Epithelial cell of esophagus (primary cell): Measurements from ENCODE around the gene NLRP5.

Experiments used
- DNase-seq: peaks from one replicate; pipeline ENCODE4 v3.0.0; 2010; ENCODE audit warnings: low read depth
- H3K4me3 ChIP-seq: 2 replicates; pipeline ENCODE4 v1.5.1; 2011; ENCODE audit warnings: mild to moderate bottlenecking, low read length, control low read depth
- TF ChIP-seq, protein P1 (sequence below): IDR thresholded peaks from 2 replicates; pipeline ENCODE4 v1.5.1; 2011; ENCODE audit warnings: low read depth, mild to moderate bottlenecking, low read length, control low read depth, inconsistent platforms; ENCODE audit not compliant: insufficient read depth; ENCODE audit errors: missing control alignments

Gene NLRP5

DNA sequence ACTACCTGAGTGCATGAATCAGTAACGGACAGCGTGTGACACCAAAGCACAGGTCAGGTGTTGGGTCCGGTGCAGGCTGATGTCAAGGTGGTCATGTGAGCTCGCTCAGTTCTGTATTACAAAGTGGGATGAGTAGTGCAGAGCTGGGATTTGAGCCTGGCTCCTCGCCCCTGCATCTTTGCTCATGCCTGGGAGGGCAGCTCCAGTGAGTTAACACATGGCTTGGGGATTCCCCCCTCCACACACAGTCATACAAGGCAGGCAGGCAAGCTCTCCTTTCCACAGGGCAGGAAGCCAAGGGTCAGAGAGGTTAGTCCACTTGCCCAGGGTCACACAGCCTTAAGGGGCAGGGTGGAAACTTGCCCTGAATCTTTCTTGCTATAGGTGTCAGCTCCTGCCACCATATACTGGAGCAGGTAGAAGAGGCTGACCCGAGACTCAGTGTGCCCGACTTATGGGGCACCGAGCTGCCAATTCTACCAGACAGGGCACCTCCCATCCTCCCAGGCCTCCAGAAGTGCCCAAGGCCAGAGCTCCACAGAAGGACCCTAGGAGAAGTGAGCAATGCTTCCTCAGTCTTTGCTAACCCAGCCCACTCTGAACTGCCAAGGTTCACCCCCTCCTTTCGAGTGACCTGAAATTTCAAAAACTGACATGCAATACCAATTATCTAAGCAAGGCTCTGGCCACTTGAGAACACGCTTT lies 99.1 kb downstream of the NLRP5 start:
- TF ChIP-seq, protein P1, sequence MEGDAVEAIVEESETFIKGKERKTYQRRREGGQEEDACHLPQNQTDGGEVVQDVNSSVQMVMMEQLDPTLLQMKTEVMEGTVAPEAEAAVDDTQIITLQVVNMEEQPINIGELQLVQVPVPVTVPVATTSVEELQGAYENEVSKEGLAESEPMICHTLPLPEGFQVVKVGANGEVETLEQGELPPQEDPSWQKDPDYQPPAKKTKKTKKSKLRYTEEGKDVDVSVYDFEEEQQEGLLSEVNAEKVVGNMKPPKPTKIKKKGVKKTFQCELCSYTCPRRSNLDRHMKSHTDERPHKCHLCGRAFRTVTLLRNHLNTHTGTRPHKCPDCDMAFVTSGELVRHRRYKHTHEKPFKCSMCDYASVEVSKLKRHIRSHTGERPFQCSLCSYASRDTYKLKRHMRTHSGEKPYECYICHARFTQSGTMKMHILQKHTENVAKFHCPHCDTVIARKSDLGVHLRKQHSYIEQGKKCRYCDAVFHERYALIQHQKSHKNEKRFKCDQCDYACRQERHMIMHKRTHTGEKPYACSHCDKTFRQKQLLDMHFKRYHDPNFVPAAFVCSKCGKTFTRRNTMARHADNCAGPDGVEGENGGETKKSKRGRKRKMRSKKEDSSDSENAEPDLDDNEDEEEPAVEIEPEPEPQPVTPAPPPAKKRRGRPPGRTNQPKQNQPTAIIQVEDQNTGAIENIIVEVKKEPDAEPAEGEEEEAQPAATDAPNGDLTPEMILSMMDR, result no peak
- H3K4me3 ChIP-seq, result no peak overlapping the region
- peak; percentile 51 for DNase-seq

DNA sequence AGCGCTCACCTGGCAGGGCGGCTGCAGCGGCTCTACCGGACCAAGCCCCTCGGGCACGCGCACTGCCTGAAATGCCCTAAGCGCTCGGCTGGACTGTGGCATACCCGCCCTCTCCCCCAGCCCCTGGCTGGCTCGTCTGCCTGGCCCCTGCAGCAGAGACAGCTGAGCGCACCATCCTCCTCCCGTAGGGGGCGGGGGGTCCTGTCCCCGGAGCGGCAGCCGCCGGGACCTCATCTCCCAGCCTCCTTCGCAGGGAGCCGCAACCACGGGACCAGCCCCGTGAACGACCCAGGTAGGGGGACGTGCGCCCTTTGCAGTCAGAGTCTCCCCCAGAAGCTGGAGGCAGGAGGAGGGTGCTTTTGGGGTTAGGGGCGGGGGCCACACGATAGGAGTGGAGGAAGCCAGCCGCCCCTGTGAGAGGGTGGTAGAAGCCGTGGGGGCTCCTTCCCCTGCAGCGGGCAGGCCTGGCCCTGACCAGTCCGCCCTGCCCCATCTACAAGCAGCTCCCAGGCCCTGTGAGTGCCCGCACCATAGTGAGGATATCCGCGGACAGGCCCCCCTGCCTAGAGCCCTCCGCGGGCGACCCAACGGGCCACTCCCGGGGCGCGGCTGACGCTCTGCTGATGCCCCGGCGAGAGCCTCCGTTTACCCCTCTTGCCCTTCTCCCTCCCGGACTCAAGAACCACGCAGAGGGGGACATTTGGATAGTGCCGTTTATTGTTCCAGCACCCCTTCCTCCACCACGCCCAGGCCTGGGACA lies 100.3 kb downstream of the NLRP5 start:
- TF ChIP-seq, protein P1, result no peak
- no peak for DNase-seq
- H3K4me3 ChIP-seq, result no peak overlapping the region

DNA sequence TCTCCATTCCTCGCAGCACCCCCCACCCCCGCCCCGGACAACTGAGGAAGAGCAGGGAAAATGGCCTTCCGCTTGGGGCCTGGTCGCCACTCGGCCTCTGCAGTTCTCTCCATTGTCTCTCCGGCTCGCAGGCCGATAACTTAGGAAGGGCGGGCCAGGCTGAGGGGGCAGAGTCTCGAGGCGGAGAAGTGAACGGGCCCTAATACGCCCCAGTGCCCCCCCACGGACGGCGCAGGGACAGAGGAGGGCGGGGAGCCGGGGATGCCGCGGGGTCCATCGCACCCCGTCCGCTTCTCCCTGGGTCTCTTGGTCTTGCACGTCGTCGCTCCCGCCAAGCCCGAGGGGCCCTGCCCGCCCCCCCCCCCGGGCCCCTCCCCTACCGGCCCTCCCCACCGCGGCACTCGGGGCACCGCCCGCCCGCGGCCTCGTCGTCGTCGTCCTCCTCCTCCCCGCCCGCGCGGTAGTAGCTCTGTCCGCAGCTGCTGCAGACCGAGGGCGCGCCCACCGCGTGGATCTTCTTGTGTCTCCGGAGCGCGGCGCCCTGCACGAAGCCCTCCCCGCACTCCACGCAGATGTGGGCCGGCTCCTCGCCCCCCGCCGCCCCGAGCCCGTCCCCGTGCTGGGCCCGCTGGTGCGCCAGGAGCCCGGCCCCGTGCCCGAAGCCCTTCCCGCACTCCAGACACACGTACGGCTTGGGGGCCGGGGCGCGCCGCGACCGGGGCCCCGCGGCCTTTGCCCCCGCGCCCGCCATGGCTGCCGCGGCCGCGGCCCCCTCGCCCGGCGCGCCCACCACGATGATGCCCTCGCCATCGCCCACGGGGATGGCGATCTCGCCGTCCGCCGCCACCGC lies 101.3 kb downstream of the NLRP5 start:
- H3K4me3 ChIP-seq, result no peak overlapping the region
- DNase-seq, result no peak
- TF ChIP-seq, protein P1, result no peak

DNA sequence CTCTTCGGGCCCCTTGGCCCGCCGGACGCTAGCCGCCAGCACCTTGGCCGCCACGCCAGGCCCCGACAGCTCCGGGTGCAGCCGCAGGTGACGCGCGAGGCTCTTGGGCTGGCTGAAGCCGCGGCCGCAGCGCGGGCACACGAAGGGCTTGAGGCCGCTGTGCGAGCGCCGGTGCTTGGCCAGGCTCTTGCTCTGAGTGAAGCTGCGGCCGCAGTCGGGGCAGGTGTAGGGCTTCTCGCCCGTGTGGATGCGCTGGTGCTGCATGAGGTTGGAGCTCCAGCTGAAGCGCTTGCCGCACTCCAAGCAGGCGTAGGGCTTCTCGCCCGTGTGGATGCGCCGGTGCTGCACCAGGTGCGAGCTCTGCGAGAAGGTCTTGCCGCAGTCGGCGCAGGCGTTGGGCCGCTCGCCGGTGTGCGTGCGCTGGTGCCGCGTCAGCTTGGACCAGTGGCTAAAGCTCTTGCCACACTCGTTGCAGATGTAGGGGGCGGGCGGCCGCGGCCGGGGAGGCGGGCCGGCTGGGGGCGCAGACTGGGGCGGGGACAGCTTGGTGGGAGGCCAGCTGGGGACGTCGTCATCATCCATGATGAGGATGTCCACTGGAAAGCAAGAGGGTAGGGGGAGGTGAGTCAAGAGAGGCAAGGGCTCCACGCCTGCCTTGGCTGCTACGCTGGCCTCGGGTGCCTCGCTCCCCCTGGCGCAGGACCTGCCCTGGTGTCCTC lies 102.1 kb downstream of the NLRP5 start:
- H3K4me3 ChIP-seq, result no peak overlapping the region
- DNase-seq, result no peak

DNA sequence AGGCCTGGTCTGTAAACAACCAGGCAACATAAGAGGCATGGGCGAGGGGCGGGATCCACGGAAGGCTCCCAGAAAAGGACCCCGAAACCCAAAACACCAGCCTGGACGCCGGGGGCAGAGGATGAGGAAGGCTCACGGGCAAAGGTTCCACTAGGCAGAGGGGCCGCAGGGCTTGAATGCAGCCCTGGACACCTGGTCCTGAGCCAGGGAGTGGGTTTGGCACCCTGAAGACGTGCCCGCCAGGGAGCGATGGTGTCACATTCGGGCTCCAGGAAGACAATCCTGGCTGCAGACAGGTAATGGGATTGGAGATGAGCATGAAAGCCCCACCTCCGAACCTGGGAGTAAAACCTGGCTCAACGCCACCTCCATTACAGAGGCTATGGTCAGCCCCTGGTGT lies 102.8 kb downstream of the NLRP5 start:
- TF ChIP-seq, protein P1, result no peak
- no peak overlapping the region for H3K4me3 ChIP-seq
- no peak for DNase-seq

More for the DNA sequence above, 102.1 kb downstream of the NLRP5 start:
- TF ChIP-seq, protein P1, result no peak

DNA sequence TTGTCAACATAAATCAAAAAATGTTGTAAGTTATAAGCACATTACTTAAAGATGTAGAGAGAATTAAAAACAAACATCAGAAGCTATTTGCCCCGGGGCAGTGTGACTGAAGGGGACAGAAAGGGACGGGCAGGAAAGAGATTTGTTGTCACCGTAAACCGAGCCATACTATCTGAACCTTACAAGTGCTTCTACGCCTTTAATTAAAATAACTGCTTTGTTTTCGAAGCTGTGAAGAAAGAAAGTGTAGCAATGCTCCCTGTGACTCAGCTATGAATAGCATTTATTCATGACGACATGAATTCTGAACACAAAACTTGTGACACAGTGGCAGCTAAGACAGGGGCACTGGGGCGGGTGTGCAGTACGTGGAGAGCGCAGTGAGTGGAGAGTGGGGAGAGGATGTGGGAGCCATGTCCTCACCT lies 104.5 kb downstream of the NLRP5 start:
- H3K4me3 ChIP-seq, result no peak overlapping the region
- peak; percentile 86 for DNase-seq
- TF ChIP-seq, protein P1, result no peak
